PC-9 (cell line): ENCODE data around the gene IP6K1.

Experiments used
- EZH2 ChIP-seq: fragments of 200-600 bp; sonication (generic); IDR thresholded peaks from 2 replicates; pipeline ENCODE4 v1.8.0; 2017; ENCODE audit warnings: antibody characterized with exemption, low read depth
- TF ChIP-seq, protein P1 (sequence below): fragments of 200-600 bp; sonication (generic); conservative IDR thresholded peaks from 2 replicates; pipeline ENCODE4 v1.6.1; 2017; ENCODE audit warnings: mixed run types, antibody characterized with exemption, mild to moderate bottlenecking, moderate library complexity

DNA sequence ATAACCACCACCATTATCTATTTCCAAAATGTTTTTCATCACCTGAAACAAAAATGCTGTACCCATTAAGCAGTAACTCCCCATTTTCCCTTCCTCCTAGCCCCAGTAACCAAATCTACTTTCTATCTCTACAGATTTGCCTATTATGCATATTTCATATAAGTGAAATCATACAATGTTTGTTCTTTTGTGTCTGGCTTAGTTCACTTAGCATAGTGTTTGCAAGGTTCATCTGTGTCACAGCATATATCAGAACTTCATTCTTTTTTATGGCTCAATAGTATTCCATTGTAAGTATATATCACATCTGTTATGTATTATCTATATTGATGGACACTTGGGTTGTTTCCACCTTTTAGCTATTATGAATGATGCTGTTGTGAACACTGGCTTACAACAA is 45.9 kb downstream of the IP6K1 start:
- TF ChIP-seq, protein P1, sequence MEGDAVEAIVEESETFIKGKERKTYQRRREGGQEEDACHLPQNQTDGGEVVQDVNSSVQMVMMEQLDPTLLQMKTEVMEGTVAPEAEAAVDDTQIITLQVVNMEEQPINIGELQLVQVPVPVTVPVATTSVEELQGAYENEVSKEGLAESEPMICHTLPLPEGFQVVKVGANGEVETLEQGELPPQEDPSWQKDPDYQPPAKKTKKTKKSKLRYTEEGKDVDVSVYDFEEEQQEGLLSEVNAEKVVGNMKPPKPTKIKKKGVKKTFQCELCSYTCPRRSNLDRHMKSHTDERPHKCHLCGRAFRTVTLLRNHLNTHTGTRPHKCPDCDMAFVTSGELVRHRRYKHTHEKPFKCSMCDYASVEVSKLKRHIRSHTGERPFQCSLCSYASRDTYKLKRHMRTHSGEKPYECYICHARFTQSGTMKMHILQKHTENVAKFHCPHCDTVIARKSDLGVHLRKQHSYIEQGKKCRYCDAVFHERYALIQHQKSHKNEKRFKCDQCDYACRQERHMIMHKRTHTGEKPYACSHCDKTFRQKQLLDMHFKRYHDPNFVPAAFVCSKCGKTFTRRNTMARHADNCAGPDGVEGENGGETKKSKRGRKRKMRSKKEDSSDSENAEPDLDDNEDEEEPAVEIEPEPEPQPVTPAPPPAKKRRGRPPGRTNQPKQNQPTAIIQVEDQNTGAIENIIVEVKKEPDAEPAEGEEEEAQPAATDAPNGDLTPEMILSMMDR: no peak
- no peak for TF ChIP-seq EZH2
